ENCODE measurements around the gene SLC7A8. TPM values are rescaled to one million over a fixed set of nuclear protein-coding genes. Genes with fewer than 3 reads are reported as not detected.

Gene SLC7A8
- total RNA-seq, 1 donor from 2014 or later = 33.4 TPM

DNA sequence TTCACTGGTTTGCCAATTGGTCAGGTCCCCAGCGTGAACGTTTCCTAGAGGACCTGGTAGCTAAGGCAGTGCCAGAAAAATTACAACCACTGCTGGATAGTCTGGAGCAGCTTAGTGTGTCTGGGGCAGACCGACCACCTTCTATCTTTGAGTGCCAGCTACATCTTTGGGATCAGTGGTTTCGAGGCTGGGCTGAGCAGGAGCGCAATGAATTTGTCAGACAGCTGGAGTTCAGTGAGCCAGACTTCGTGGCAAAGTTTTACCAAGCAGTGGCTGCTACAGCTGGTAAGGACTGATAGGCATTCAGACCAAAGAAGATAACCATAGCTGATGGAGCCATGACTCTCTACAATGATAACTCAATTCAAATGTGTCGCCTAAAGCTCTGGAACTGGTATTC lies 85.7 kb downstream of the SLC7A8 start:
- DNase-seq (ENCODE audit: low spot score) = no peak

GRCh38 chr14:23095196-23096108 lies 88.0 kb downstream of the SLC7A8 start, which contains the start of gene C14orf119:
Gene C14orf119 (plus strand): TSS chr14:23095505. CDS start chr14:23097659, 2,154 bp downstream.
- peak; percentile 95 for DNase-seq (ENCODE audit: low spot score)

- DNase-seq (ENCODE audit: low spot score) = peak; percentile 99
Measured at GRCh38 chr14:23094666-23095195, 88.7 kb downstream of the SLC7A8 start, which contains the start of gene ACIN1. Gene ACIN1 (minus strand): TSS chr14:23095136. CDS start chr14:23095112, 24 bp downstream.

DNA sequence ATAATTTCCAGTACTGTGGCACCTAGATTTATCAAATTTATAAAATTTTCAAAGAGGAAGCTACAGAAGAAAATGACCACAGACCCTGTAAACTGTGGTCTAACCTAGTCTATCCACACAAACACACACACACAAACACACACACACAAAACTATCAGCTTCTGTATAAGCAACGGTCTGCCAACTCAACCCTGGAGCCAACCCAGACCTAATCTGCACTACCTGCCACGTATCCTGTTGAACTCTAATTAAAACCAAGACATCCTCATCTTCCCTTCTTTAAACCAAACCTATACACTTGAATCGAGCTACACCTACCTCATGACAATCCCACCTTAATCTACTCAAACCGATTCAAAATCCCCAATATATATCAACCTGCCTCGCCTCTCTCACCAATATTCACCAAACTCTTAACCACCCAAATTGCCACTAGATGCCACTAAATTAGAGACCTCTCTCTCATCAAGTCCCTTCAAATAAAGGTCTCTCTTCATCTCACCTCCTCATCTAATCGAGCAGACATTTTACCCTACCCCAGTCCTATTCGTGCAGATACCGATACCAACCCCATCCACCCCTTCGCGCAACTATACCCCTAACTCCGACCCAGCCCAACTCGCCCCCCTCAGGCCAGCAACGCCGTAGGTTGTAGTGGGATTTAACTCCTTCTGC lies 89.3 kb downstream of the SLC7A8 start:
- no peak for DNase-seq (ENCODE audit: low spot score)

DNA sequence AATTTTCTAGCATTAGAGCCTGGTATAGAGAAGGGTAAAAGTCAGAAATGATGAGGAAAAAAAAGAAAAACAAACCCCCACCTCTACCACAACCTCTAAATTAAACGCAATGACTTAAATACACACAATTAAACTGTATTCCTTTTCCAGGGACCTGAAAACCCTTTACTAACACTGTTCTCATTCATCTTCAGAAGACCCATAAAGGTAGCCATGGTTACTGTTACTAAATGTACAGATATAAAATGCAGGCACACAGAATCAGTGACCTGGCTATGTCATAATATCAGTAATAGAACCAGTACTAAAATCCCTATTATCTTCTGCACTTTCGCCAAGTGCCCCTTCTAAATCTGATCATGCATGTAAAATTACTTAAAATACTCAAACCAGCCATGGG lies 89.9 kb downstream of the SLC7A8 start:
- no peak for DNase-seq (ENCODE audit: low spot score)

DNA sequence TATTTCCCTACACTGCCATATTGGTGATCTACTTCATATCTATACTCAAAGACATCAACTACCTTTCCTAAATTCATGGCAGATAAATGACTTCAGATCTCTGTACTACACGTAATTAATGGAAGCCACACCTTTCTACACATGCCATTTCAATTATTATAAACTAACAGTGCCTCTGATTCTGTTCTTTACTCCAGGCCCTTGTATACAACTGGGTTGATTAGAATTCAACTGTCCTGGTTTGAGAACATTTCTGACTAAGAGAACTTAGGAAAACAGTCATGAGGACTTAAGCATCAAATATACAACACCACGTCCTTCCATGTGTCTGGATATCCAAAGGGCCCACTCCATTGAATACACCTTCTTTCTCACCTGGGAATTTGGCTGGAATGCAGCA lies 90.4 kb downstream of the SLC7A8 start:
- DNase-seq (ENCODE audit: low spot score) = no peak

DNA sequence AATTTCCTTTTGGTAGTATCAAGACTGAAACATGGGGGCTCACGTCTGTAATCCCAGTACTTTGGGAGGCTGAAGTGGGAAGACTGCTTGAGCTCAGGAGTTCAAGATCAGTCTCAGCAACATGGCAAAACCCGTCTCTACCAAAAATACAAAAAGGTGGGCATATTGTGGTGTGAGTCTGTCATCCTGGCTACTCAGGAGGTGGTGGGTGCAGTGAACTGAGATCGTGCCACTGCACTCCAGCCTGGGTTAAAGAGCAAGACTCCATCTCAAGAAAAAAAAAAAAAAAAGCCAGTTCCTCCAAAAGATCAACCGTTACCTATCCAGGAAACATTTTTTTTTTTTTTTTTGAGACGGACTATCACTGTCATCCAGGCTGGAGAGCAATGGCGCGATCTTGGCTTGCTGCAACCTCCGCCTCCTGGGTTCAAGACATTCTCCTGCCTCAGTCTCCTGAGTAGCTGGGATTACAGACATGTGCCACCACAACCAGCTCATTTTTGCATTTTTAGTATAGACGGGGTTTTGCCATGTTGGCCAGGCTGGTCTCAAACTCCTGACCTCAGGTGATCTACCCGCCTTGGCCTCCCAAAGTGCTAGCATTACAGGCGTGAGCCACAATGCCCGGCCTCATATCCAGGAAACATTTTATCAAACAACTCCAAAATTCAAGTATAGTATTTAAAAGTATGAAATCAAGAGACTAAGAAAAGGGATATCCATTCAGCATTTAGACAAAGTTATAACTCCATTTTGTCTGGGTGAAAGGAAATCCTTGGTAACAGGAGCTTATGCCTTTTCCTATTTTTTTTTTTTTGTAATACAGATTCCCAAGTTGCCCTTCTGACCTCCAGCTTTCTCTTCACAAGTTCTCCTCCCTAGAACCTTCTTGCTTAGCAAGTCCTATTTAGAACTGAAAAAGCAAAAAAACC lies 91.9 kb downstream of the SLC7A8 start:
- no peak for DNase-seq (ENCODE audit: low spot score)

DNA sequence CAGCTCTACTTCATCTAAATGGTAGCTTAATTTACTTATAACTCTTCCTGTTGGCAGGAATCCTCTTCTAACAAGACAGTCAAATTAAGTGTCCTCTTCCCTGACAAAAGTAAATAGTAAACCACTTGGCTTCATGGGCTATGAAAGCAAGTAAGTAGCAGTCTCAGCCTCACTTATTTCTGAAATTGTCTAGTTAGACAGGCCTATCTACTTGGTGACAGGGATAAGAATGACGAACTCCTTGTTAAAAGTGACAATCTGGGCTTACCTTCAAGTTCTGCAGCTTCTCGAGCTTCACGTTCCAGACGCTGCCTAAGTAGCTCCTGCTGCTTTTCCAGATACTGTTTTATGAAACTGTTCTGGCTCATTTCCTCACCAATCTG lies 93.2 kb downstream of the SLC7A8 start:
- DNase-seq (ENCODE audit: low spot score) = no peak

DNA sequence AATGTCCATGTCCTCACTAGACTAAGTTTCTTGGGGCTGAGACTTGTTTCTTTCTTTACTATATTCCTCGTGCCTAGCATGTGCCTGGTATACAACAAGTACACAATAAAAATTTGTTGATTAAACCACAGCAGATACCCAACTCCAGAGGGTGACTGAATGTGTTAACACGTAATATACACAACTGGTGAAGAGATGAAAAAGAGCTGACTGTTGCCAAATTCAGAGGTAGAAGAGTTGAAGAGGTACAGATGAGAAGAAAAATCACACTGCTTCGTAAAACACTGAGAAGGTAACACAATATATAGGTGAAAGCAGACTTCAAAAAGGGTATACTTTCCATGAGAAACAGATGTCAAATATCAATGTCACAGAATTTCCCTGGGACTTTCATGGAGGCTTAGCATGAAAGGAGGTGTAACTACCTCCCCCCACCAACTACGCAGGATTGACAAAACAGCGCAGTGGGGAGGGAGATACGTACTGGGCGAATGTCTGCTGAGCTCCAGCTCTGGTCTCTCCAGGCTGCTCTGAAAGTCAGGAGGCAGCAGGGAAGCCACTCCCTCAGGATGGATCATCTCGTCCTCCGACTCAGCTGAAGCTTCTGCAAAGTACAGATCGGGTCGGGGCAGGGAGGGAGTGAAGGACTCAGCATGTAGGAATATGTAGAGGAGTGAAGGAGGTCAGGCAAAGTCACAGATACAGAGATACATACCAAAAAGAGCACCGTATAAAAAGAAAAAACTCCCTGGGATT lies 93.8 kb downstream of the SLC7A8 start:
- DNase-seq (ENCODE audit: low spot score) = no peak

GRCh38 chr14:23086565-23086964 lies 96.9 kb downstream of the SLC7A8 start:
- DNase-seq (ENCODE audit: low spot score) = no peak

- no peak for DNase-seq (ENCODE audit: low spot score)
Measured at GRCh38 chr14:23085458-23085857, 98.0 kb downstream of the SLC7A8 start.

DNA sequence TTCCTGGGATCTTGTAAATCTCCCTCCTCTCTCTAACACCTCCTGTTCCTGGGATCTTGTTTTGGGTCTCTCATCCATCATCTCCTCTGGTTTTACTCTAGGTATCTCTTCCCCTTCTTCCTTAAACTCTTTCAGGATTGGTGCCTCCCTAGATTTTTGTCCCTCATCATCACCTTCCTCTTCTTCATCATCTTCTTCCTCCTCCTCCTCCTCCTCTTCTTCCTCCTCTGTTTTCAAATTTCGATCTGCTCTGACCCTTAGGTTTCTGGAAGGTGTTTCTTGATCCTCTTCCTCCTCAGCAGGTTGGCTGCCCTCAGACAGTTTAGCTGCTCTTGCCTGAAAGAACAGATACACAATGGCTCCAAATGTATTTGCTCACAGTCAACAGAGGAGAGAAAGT lies 103.0 kb downstream of the SLC7A8 start:
- DNase-seq (ENCODE audit: low spot score) = no peak

DNA sequence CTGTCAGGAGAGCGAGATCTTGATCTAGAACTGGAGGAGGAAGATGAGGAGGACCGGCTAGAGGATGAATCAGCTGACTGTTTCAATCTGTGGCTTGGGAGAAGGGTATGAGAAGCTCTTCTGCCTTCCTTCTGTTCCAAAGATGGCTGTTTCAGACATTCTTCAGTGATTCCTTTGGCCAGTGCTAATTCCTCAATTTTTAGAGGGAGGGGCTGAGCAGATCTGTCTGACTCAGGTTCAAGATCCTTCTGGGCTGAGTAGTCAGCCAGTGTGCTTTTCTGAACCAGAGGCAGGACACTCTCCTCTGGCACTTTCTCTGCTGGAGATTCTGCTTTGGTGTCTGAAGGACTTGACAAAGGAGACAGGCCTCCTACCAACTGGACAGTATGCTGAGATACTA lies 103.7 kb downstream of the SLC7A8 start:
- DNase-seq (ENCODE audit: low spot score) = no peak

DNA sequence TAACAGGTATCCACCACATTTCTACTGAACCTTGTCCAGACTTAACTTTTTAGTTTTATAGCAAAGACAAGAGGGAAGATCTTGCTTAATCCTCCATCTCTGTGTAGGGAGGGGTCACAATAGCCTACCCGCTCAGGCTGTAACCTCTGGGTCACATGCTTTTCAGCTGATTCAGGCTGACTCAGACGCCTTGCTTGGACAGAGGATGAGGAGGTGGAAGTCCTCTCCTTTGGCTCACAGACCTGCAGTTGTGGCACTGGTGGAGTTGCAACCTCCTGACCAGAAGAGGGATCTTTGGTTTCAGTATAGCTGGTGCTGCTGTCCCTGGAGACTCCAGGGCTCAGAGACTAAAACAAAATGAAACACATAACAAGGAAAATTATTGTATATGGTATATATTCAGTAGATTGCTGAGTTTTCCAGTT lies 104.8 kb downstream of the SLC7A8 start:
- DNase-seq (ENCODE audit: low spot score) = peak; percentile 88

DNA sequence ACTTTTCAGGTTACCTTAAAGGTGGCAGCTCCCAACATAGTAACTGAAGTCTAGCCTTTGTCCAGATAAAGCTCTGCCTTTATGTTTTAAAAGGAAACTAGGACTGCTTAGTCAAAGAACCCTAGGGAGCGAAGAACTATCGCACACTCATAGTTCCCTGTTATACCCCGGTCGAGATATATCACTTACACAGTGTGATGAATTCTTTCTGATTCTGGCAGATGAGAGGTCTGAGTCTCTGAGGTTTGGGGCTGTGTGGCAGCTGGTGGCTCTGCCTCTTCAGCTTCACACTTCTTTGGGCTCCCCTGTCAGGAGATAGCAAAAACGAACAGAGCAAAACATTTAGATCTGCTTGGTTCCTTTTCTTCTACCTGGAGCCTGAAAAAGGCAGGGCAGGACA lies 105.5 kb downstream of the SLC7A8 start:
- no peak for DNase-seq (ENCODE audit: low spot score)

GRCh38 chr14:23076785-23077408 lies 106.6 kb downstream of the SLC7A8 start:
- no peak for DNase-seq (ENCODE audit: low spot score)

Measured in mesenteric fat pad (tissue), 1 donor.